OCI-LY3 (cell line): ENCODE results near the gene ZNF836.

Source experiments
- EZH2phosphoT487 ChIP-seq: fragments of 200-600 bp; shearing (Covaris generic); IDR thresholded peaks from 2 replicates; pipeline ENCODE4 v1.6.1; 2018; ENCODE audit warnings: antibody characterized with exemption, mixed run types, low read depth
- TF ChIP-seq, protein P1 (sequence below): fragments of 200-600, 300-600 bp; sonication (generic); IDR thresholded peaks from 2 replicates; pipeline ENCODE4 v1.5.1; 2014; ENCODE audit warnings: antibody characterized with exemption, low read length, low read depth

DNA sequence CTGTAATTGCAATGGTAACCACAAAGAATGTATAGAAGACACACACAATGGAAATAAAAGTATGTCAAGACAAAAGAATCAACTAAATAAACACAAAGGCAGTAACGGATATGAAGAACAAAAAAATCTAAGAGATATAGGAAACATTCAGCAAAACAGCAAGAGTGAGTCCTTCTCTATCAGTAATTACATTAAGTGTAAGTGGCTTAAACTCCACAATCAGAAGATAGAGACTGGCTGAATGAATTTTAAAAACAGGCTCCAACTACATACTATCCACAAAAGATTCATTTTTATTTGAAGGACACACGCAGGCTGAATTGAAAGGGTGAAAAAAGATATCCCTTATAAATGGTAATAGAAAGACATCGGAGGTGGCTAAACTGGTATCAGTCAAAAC is 51.1 kb downstream of the ZNF836 start:
- TF ChIP-seq, protein P1, sequence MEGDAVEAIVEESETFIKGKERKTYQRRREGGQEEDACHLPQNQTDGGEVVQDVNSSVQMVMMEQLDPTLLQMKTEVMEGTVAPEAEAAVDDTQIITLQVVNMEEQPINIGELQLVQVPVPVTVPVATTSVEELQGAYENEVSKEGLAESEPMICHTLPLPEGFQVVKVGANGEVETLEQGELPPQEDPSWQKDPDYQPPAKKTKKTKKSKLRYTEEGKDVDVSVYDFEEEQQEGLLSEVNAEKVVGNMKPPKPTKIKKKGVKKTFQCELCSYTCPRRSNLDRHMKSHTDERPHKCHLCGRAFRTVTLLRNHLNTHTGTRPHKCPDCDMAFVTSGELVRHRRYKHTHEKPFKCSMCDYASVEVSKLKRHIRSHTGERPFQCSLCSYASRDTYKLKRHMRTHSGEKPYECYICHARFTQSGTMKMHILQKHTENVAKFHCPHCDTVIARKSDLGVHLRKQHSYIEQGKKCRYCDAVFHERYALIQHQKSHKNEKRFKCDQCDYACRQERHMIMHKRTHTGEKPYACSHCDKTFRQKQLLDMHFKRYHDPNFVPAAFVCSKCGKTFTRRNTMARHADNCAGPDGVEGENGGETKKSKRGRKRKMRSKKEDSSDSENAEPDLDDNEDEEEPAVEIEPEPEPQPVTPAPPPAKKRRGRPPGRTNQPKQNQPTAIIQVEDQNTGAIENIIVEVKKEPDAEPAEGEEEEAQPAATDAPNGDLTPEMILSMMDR: no peak
- TF ChIP-seq EZH2phosphoT487: no peak
